ENCODE results near the gene KANK2.

DNA sequence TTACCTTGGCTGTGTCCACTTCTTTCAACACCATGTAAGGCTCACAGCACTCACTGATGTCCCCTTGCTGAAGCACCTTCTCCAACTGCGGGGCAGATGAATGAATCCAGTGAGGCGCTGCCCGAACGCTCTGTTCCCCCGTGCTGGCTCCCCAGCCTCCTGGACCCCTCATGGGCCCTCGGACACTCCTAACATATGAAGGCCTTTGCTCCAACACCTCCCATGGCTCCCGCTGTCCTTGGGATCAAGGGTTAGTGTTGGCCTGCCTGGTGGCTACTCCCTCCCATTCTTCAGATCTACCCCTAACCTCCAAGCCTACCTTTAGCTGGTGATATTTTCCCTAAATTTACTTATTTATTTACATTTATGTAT, 46.4 kb upstream of the KANK2 start:
- TF ChIP-seq EZH2 (IDR thresholded peaks at IDR 0.05; ENCODE audit: borderline replicate concordance, low read length): no peak
- TF ChIP-seq, protein P1, sequence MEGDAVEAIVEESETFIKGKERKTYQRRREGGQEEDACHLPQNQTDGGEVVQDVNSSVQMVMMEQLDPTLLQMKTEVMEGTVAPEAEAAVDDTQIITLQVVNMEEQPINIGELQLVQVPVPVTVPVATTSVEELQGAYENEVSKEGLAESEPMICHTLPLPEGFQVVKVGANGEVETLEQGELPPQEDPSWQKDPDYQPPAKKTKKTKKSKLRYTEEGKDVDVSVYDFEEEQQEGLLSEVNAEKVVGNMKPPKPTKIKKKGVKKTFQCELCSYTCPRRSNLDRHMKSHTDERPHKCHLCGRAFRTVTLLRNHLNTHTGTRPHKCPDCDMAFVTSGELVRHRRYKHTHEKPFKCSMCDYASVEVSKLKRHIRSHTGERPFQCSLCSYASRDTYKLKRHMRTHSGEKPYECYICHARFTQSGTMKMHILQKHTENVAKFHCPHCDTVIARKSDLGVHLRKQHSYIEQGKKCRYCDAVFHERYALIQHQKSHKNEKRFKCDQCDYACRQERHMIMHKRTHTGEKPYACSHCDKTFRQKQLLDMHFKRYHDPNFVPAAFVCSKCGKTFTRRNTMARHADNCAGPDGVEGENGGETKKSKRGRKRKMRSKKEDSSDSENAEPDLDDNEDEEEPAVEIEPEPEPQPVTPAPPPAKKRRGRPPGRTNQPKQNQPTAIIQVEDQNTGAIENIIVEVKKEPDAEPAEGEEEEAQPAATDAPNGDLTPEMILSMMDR (IDR thresholded peaks at IDR 0.05; ENCODE audit: low read length): no peak

Data from OCI-LY1 (cell line).